Adipocyte (in vitro differentiated cells): ENCODE measurements around the gene PKLR.
"Not testable (repeated sequence)": the region's sequence is repeated elsewhere in the genome, so short reads cannot be mapped to it uniquely, and the experiment has no call there.

ENCODE experiments used
- DNase-seq: peaks from one replicate; pipeline ENCODE4 v3.0.0-alpha.2; 2015; ENCODE audit warnings: low read depth
- H3K27me3 ChIP-seq: replicated peaks from 2 replicates; pipeline ENCODE4 v1.7.0; 2013; ENCODE audit warnings: mild to moderate bottlenecking, low read length, moderate library complexity; ENCODE audit not compliant: control insufficient read depth, insufficient read depth
- H3K36me3 ChIP-seq: 2 replicates; pipeline ENCODE4 v1.7.0; 2013; ENCODE audit warnings: low read length, mild to moderate bottlenecking, moderate library complexity; ENCODE audit not compliant: control insufficient read depth, insufficient read depth, severe bottlenecking
- H3K4me1 ChIP-seq: 2 replicates; pipeline ENCODE4 v1.7.0; 2013; ENCODE audit warnings: mild to moderate bottlenecking, low read length, moderate library complexity; ENCODE audit not compliant: control insufficient read depth, insufficient read depth
- H3K4me3 ChIP-seq: 2 replicates; pipeline ENCODE4 v1.7.0; 2013; ENCODE audit warnings: mild to moderate bottlenecking, low read length, moderate library complexity
- H3K9ac ChIP-seq: 2 replicates; pipeline ENCODE4 v1.7.0; 2013; ENCODE audit warnings: mild to moderate bottlenecking, low read length, moderate library complexity
- H3K9me3 ChIP-seq: 2 replicates; pipeline ENCODE4 v1.7.0; 2013; ENCODE audit warnings: mild to moderate bottlenecking, low read length, moderate library complexity; ENCODE audit not compliant: control insufficient read depth

PKLR gene

DNA sequence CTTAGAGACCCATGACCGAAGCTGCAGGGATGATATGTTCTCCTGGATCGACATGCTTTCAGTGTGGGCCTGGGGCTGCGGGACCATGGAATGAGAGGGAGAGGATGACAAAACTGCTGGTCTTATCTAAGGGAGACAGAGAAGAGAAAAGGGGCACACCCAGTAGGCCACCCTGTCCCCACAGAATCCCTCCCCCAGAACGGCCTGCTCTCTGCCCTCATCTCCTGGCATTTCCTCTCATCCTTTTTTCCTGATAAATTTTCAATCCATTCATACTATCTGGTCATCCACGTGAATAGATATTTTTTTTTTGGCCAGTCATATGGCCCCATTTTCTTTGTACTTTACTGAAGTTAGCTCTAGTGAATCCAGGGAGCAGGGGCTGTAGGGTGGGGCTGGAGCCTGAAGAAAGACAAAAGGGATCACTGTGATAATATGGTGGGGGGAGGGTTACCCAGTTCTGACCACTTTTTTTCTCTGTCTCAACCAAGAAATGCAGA, at the start of gene PKLR:
TSS of gene PKLR (minus strand) at position 97 of the 500 bp plus-strand sequence. CDS start at position 54, 43 bp downstream.
- H3K36me3 ChIP-seq, result no peaks in the 10 kb centered on the region
- H3K27me3 ChIP-seq, result peaks cover 10% of the 10 kb centered on the region
- no peaks in the 10 kb centered on the region for H3K4me1 ChIP-seq
- H3K9me3 ChIP-seq, result no peaks in the 10 kb centered on the region
- no peak within 1 kb of the TSS for H3K9ac ChIP-seq
- H3K4me3 ChIP-seq, result no peak within 1 kb of the TSS
- no peak for DNase-seq

DNA sequence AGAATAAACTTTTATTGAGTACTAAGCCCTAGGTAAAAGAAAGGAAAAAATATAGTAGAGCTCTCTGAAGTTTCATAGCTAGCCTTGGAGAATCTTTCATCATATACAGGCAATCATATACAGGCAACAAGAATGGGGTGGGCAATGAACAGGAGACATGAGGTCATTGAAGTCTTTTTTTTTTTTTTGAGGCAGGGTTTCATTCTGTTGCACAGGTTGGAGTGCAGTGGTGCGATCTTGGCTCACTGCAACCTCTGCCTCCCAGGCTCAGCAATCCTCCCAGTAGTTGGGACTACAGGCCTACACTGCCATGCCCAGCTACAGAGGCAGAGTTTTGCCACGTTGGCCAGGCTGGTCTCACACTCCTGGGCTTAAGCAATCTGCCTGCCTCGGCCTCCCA, 41.6 kb upstream of the PKLR start:
- peaks cover 91% of the 10 kb centered on the region for H3K36me3 ChIP-seq

DNA sequence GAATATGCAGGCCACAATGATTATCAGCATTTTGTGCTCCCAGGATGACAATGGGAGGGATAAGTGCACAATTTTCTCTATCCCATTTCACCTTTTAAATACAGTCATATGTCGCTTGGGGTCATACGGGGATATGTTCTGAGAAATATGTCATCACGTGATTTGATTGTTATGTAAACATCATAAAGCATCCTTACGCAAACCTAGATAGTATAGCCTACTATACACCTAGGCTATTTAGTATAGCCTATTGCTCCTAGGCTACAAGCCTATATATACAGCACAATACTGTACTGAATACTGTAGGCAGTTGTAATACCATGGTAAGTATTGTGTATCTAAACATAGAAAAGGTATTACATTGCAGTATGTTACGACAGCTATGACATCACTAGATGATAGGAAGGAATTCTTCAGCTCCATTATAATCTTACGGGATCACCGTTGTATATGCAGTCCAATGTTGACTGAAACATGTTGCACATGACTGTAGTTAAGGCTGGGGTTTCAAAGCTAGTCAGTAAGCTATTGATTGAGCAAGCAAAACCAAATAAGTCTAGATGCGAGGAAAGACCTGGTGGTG, 38.4 kb upstream of the PKLR start:
- peak; percentile 14 for DNase-seq
- H3K9me3 ChIP-seq, result no peaks in the 10 kb centered on the region
- no peaks in the 10 kb centered on the region for H3K27me3 ChIP-seq
- no peak overlapping the region for H3K4me3 ChIP-seq
- H3K4me1 ChIP-seq, result no peaks in the 10 kb centered on the region
- H3K9ac ChIP-seq, result no peak overlapping the region
- H3K36me3 ChIP-seq, result peaks cover 90% of the 10 kb centered on the region

More for the DNA sequence above, 41.6 kb upstream of the PKLR start:
- Histone ChIP-seq H3K4me1 (no peaks in the 10 kb centered on the region), H3K9me3 (no peaks in the 10 kb centered on the region), H3K4me3 (no peak overlapping the region), H3K27me3 (no peaks in the 10 kb centered on the region), H3K9ac (no peak overlapping the region)
- DNase-seq, result no peak

DNA sequence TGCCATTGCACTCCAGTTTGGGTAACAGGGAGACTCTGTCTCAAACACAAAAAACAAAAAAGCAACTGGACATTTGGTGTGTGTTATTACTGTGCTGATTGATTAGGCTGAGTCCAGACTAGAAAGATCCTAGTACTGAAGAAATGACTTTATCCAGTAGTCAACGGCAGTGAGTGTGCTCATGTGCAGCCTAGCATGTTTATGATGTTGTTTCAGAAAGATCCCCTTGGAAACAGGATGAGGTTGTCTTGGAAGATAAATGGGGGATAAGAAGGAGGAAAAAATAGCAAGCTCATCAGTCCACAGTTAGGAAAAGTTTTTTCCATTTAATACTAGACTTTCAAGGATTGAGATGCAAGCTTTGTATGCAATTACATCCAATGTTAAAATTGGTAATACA, 33.7 kb upstream of the PKLR start:
- Histone ChIP-seq H3K4me1 (peaks cover 6% of the 10 kb centered on the region), H3K4me3 (no peak overlapping the region), H3K36me3 (peaks cover 71% of the 10 kb centered on the region), H3K27me3 (no peaks in the 10 kb centered on the region), H3K9ac (no peak overlapping the region), H3K9me3 (no peaks in the 10 kb centered on the region)
- DNase-seq, result no peak

DNA sequence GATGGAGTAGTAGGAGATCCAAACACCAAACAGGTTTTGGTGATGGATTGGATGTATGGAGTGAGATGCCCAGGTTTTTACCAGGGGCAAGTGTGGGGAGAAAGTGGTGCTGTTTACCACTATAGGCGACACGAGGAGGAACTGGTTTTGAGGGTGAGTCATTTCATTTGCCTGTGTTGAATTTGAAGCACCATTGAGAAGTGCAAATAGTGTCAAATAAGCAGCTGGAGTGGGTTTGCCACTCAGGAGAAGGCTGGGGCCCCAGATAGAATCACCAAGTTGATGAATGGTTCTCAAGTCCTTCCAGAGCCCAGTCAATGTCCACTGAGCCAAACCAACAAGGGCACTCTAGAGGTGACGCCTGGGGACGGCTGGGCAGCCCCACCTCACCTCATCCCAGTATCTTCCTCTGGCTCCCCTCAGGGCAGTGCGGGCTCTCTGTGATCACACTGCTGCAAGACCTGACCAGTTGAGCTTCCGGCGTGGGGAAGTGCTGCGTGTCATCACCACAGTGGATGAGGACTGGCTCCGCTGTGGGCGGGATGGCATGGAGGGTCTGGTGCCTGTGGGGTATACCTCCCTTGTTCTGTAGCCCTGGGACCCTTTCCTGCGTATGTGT, 28.9 kb upstream of the PKLR start:
- DNase-seq, result no peak
- Histone ChIP-seq H3K9ac (no peak overlapping the region), H3K4me1 (peaks cover 16% of the 10 kb centered on the region), H3K27me3 (no peaks in the 10 kb centered on the region), H3K4me3 (no peak overlapping the region), H3K36me3 (peaks cover 53% of the 10 kb centered on the region), H3K9me3 (no peaks in the 10 kb centered on the region)

DNA sequence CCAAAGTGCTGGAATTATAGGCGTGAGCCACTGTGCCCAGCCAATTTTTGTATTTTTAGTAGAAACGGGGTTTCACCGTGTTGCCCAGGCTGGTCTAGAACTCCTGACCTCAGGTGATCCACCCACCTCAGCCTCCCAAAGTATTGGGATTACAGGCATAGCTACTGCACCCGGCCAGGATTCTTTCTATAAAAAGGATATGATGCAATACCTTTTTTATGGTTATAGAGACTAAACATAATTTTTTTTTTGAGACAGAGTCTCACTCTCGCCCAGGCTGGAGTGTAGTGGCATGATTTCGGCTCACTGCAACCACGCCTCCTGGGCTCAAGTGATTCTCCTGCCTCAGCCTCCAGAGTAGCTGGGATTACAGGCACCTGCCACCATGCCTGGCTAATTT, 27.6 kb upstream of the PKLR start:
- not testable (repeated sequence) for DNase-seq, H3K4me3 ChIP-seq, H3K9ac ChIP-seq, H3K9me3 ChIP-seq, H3K27me3 ChIP-seq
- H3K4me1 ChIP-seq, result peaks cover 19% of the 10 kb centered on the region
- peaks cover 47% of the 10 kb centered on the region for H3K36me3 ChIP-seq

DNA sequence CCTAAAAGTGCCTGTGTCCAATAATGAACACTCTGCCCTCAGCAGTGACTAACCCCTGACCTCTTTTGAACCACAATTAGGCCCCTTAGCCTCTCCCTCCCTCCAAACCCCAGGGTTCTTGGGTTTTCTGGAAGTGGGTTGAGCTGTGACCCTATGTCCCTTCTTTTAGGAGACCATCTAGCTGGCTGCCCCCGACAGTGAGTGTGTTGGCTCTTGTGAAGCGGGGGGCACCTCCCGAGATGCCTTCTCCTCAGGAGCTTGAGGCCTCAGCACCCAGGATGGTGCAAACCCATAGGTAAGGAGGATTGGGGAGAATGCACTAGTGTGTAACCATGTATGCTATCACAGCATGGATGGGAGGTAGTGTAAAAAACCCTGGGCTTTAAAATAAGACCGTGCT, 26.7 kb upstream of the PKLR start:
- Histone ChIP-seq H3K9ac (no peak overlapping the region), H3K4me3 (no peak overlapping the region), H3K4me1 (peaks cover 12% of the 10 kb centered on the region), H3K27me3 (no peaks in the 10 kb centered on the region), H3K9me3 (no peaks in the 10 kb centered on the region), H3K36me3 (peaks cover 41% of the 10 kb centered on the region)
- no peak for DNase-seq

DNA sequence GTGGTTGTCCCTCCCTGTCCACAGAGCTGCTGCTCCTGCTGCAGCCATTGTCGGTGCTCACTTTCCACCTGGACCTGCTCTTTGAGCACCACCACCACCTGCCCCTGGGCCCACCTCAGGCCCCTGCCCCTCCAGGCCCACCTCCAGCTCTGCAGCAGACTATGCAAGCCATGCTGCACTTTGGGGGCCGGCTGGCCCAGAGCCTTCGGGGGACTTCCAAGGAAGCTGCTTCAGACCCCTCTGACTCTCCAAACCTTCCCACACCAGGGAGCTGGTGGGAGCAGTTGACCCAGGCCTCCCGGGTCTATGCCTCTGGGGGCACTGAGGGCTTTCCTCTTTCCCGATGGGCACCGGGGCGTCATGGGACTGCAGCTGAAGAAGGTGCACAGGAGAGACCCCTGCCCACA, 25.4 kb upstream of the PKLR start:
- H3K36me3 ChIP-seq, result peaks cover 41% of the 10 kb centered on the region
- peaks cover 23% of the 10 kb centered on the region for H3K4me1 ChIP-seq
- H3K27me3 ChIP-seq, result no peaks in the 10 kb centered on the region
- H3K9ac ChIP-seq, result no peak overlapping the region
- no peak for DNase-seq
- H3K4me3 ChIP-seq, result no peak overlapping the region
- no peaks in the 10 kb centered on the region for H3K9me3 ChIP-seq

DNA sequence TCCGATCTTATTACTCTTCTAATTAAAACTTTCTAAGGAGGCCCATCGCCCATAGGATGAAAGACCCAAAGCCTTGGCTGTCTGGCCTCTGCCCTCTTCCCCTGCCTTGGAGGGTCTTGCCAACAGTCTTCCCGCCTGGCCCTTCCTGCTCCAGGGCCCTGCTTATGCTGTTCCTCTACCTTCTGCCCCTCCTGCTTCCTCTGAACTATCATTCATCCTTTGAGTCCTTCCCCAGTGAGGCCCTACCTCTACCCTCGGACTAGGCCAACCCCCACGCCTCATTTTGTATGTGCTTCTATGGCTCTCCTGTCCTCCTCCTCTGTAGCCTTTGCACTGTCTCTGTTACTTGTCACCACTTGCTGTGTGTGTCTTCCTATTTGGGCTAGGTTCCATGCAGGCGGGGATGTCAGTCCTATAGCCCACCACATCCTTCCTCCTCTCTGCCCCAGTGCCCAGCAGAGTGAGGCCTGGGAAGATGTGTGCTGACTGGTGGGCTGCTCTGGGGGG, 24.8 kb upstream of the PKLR start:
- peak overlapping the region; percentile 97 for H3K9ac ChIP-seq
- H3K4me3 ChIP-seq, result peak overlapping the region; percentile 97
- DNase-seq, result no peak
- H3K9me3 ChIP-seq, result no peaks in the 10 kb centered on the region
- H3K4me1 ChIP-seq, result peaks cover 28% of the 10 kb centered on the region
- H3K27me3 ChIP-seq, result no peaks in the 10 kb centered on the region
- H3K36me3 ChIP-seq, result peaks cover 36% of the 10 kb centered on the region

DNA sequence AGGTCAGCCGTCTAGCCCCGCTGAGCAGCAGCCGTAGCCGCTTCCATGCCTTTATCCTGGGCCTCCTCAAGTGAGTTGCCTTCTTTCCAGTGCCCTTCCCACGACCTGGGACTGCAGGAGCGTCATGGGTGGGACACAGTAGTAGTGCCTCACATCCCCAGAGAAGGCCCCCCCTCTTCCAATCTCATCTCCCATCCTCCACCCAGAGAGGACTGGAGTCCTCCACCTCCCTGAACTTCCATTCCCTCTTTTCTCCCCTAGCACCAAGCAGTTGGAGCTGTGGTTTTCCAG, 24.3 kb upstream of the PKLR start:
- H3K36me3 ChIP-seq, result peaks cover 31% of the 10 kb centered on the region
- H3K9me3 ChIP-seq, result no peaks in the 10 kb centered on the region
- peak overlapping the region; percentile 97 for H3K4me3 ChIP-seq
- DNase-seq, result no peak
- no peaks in the 10 kb centered on the region for H3K27me3 ChIP-seq
- peak overlapping the region; percentile 97 for H3K9ac ChIP-seq
- peaks cover 32% of the 10 kb centered on the region for H3K4me1 ChIP-seq

DNA sequence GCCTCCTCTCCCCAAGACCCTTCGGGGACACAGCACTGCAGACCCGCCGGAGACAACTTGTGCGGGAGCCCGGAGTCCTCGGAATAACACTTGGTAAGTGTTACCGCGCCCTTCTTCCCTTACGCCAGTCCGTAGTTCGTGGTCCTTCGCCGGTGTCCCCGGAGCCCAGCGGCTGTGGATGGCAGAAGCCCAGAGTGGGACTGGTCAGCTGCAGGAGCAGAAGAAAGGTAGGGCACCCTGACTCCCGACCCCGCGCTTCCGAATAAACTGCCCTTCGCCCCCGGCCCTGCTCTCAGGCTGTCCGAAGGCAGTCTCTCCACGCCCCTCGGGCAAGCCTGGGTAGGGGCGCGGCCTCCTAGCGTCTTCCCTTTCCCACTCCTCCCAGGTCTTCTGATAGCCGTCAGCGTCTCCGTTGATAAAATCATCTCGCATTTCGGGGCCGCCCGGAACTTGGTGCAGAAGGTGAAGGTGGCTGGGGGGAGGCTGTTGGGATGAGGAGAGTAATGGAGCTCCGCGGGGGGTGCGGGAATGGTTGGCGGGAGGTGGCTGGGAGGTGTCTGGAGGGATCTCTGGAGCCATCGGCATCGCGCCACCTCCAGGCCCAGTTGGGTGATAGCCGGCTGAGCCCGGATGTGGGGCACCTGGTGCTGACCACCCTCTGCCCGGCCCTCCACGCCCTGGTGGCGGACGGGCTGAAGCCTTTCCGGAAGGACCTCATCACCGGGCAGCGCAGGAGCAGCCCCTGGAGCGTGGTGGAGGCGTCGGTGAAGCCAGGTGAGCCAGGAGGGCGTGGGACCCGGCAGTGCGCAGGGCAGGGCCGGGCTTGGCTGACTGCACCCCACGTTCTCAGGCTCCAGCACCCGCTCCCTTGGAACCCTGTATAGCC, 23.7 kb upstream of the PKLR start:
- H3K9ac ChIP-seq, result peak overlapping the region; percentile 97
- H3K4me3 ChIP-seq, result peak overlapping the region; percentile 97
- peaks cover 28% of the 10 kb centered on the region for H3K36me3 ChIP-seq
- H3K9me3 ChIP-seq, result no peaks in the 10 kb centered on the region
- H3K4me1 ChIP-seq, result peaks cover 38% of the 10 kb centered on the region
- DNase-seq, result peak; percentile 57
- H3K27me3 ChIP-seq, result no peaks in the 10 kb centered on the region
